SK-N-MC (cell line): Measurements from ENCODE around the gene FUT9.

ENCODE experiments used
- EZH2 ChIP-seq: fragments of 200-600 bp; sonication (generic); IDR thresholded peaks from one replicate; pipeline ENCODE4 v1.6.1; 2017; ENCODE audit warnings: antibody characterized with exemption
- FOXP2 ChIP-seq: optimal IDR thresholded peaks from 2 replicates; pipeline ENCODE3; 2011; ENCODE audit warnings: mild to moderate bottlenecking, moderate library complexity; ENCODE audit not compliant: insufficient read depth; ENCODE audit errors: extremely low read length, control extremely low read depth
- POLR2AphosphoS5 ChIP-seq: IDR thresholded peaks from 2 replicates; pipeline ENCODE4 v1.6.1; 2012; ENCODE audit warnings: mild to moderate bottlenecking, low read depth, low read length, borderline replicate concordance

DNA sequence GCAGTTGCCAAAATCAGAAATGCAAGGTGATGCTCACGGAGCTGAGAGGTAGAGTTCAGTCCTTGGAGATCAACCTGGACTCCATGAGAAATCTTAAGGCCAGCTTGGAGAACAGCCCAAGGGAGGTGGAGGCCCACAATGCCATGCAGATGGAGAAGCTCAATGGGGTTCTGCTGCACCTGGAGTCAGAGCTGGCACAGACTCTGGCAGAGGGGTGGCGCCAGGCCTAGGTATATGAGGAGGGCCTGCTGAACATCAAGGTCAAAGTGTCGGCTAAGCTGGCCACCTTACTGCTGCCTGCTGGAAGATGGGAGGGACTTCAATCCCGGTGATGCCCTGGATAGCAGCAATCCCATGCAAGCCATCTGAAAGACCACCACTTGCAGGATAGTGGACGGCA lies 23.9 kb upstream of the FUT9 start:
- TF ChIP-seq POLR2AphosphoS5 (no peak), EZH2 (no peak), FOXP2 (no peak)
